K562 (cell line): Measurements from ENCODE around the gene USH2A. TPM values are rescaled to one million over a fixed set of nuclear protein-coding genes. Genes with fewer than 3 reads are reported as not detected.

Experiments used
- ATAC-seq: fragments of 200-7000 bp; cut with Tn5 transposase; 3 replicates; pipeline ENCODE4 v1.9.1; 2020; ENCODE audit warnings: moderate library complexity
- BruUV-seq: library from RNA; stranded (reverse); fragments of 400-500 nt; replicated peaks from 2 replicates; lab custom pipeline; 2021; lab: Mats Ljungman, UMichigan
- CTCF ChIA-PET: fragments of 300-600 bp; formaldehyde crosslinking; extraction: SDS; loops from one replicate; lab custom pipeline; 2021; ENCODE audit warnings: low intra/inter-chr PET ratio; lab: Yijun Ruan, JAX
- POLR2A ChIA-PET: fragments of 300-600, 350-650 bp; sonication (Branson Sonifier 250); formaldehyde crosslinking; extraction: SDS; loops from one replicate; lab custom pipeline; 2021; ENCODE audit warnings: antibody characterized with exemption, inconsistent platforms; lab: Yijun Ruan, JAX
- DNase-seq, 4 experiments: peaks; one replicate each; pipeline versions ENCODE4 v3.0.0 to v3.0.0-alpha.2; 2011 to 2018; ENCODE audit warnings: low spot score in 3 of 4, mixed read lengths in 3 of 4; ENCODE audit errors: extremely low read depth in 1 of 4
- FAIRE-seq: peaks from 2 replicates; lab custom pipeline; 2011; peaks lifted over from hg19 to GRCh38; lab: Jason Lieb, UNC
- H2AFZ ChIP-seq: 2 replicates; pipeline ENCODE4 v1.6.0; 2011; ENCODE audit warnings: low read depth, low read length, control low read depth, inconsistent platforms
- H3K27ac ChIP-seq: fragments of 200-600 bp; 3 replicates; pipeline ENCODE4 v1.8.0; 2011; ENCODE audit warnings: low read depth, mild to moderate bottlenecking, control low read depth, inconsistent platforms, low read length, moderate library complexity, mixed read lengths; ENCODE audit errors: extremely low read depth
- H3K27me3 ChIP-seq, 2 experiments: fragments of 300-600 bp in 1 of 2; 2 replicates in 1 of 2; 3 replicates in 1 of 2; pipeline versions ENCODE4 v1.6.0 to v1.8.0; 2011; ENCODE audit warnings: inconsistent platforms in 2 of 2, low read length in 2 of 2, mild to moderate bottlenecking in 1 of 2, mixed read lengths in 1 of 2, moderate library complexity in 1 of 2; ENCODE audit not compliant: control insufficient read depth in 2 of 2, insufficient read depth in 2 of 2
- H3K36me3 ChIP-seq: fragments of 300-600 bp; 3 replicates; pipeline ENCODE4 v1.8.0; 2011; ENCODE audit warnings: mild to moderate bottlenecking, low read length, inconsistent platforms; ENCODE audit not compliant: control insufficient read depth, insufficient read depth
- H3K4me1 ChIP-seq, 2 experiments: fragments of 200-600 bp in 1 of 2; replicated peaks in 1 of 2; 2 replicates in 1 of 2; 3 replicates in 1 of 2; pipeline versions ENCODE4 v1.5.1 to v1.8.0; 2011; ENCODE audit warnings: inconsistent platforms in 2 of 2, low read length in 2 of 2, mild to moderate bottlenecking in 1 of 2, mixed read lengths in 1 of 2, moderate library complexity in 1 of 2; ENCODE audit not compliant: control insufficient read depth in 2 of 2, insufficient read depth in 2 of 2
- H3K4me2 ChIP-seq: 2 replicates; pipeline ENCODE4 v1.6.1; 2011; ENCODE audit warnings: low read length, control low read depth, inconsistent platforms, mixed read lengths; ENCODE audit not compliant: insufficient read depth
- H3K4me3 ChIP-seq: fragments of 200-600 bp; sonication (generic), shearing (Covaris generic); 2 replicates; pipeline ENCODE4 v1.5.1; 2016; ENCODE audit warnings: control low read depth, inconsistent platforms
- H3K79me2 ChIP-seq: fragments of 200-600 bp; 3 replicates; pipeline ENCODE4 v1.8.0; 2011; ENCODE audit warnings: low read length, inconsistent platforms; ENCODE audit not compliant: control insufficient read depth, insufficient read depth
- H3K9ac ChIP-seq, 2 experiments: 2 replicates each; pipeline versions ENCODE4 v1.6.0 to v1.6.1; 2011; ENCODE audit warnings: low read depth in 2 of 2, low read length in 2 of 2, control low read depth in 1 of 2, inconsistent platforms in 1 of 2, mild to moderate bottlenecking in 1 of 2, mixed read lengths in 1 of 2; ENCODE audit not compliant: insufficient read depth in 1 of 2
- H3K9me1 ChIP-seq: one replicate; pipeline ENCODE4 v1.6.0; 2011; ENCODE audit warnings: inconsistent platforms, mild to moderate bottlenecking, low read length, moderate library complexity; ENCODE audit not compliant: control insufficient read depth, insufficient read depth
- H3K9me3 ChIP-seq: replicated peaks from 2 replicates; pipeline ENCODE4 v1.5.1; 2011; ENCODE audit warnings: low read depth, low read length, inconsistent platforms; ENCODE audit not compliant: control insufficient read depth, insufficient read depth
- H4K20me1 ChIP-seq: replicated peaks from 2 replicates; pipeline ENCODE4 v1.6.1; 2011; ENCODE audit warnings: low read length, inconsistent platforms, mixed read lengths; ENCODE audit not compliant: control insufficient read depth, insufficient read depth
- ADNP ChIP-seq: fragments of 200-800 bp; sonication (Bioruptor generic); IDR thresholded peaks from 2 replicates; pipeline ENCODE4 v1.6.1; 2016; ENCODE audit warnings: missing genetic modification characterization, missing compliant biosample characterization
- CAMTA2 ChIP-seq: fragments of 250-450 bp; sonication (Bioruptor Pico); conservative IDR thresholded peaks from 2 replicates; pipeline ENCODE4 v1.5.1; 2022
- KLF6 ChIP-seq: fragments of 250-450 bp; sonication (Bioruptor Pico); IDR thresholded peaks from 2 replicates; pipeline ENCODE4 v1.4.0; 2020; ENCODE audit warnings: mild to moderate bottlenecking, moderate library complexity, borderline replicate concordance
- YY1 ChIP-seq, 3 experiments: IDR thresholded peaks; 2 replicates each; pipeline ENCODE4 v1.6.1; 2011; ENCODE audit warnings: low read length in 2 of 3, mild to moderate bottlenecking in 2 of 3, moderate library complexity in 2 of 3, borderline replicate concordance in 1 of 3, control low read depth in 1 of 3, low read depth in 1 of 3; ENCODE audit not compliant: insufficient read depth in 3 of 3, insufficient replicate concordance in 2 of 3, control insufficient read depth in 1 of 3, insufficient read length in 1 of 3; ENCODE audit errors: extremely low read depth in 1 of 3
- in situ Hi-C: fragments of 300-500 bp; cut with MboI; formaldehyde crosslinking; loops from 4 replicates; pipeline ENCODE4 v1.15.0; 2018; ENCODE audit warnings: inconsistent platforms, mixed read lengths
- intact Hi-C: fragments of 100-400 bp; cut with micrococcal nuclease; formaldehyde crosslinking; loops from 2 replicates; pipeline ENCODE4 v1.14.2; 2022
- polyA plus RNA-seq, 8 experiments: library from polyadenylated mRNA; depleted of rRNA in 4 of 8; stranded (reverse) in 5 of 8; unstranded in 3 of 8; fragments of >200 nt; fragmentation: Nextera tagmentation in 2 of 8; fragmentation: Illumina TruSeq in 1 of 8; extraction: Ambion mirVana in 2 of 8; extraction: Trizol in 1 of 8; gene quantifications; 2 replicates each; pipeline versions ENCODE4 v1.2.1 to v1.2.3, GENCODE V29; 2011 to 2014; ENCODE audit warnings: inconsistent platforms in 1 of 8, missing spikeins in 1 of 8
- total RNA-seq, 7 experiments: library from RNA; depleted of rRNA in 6 of 7; stranded (reverse); fragments of >200 nt in 6 of 7; fragmentation: Illumina TruSeq in 2 of 7; extraction: Trizol in 2 of 7; gene quantifications; 2 replicates each; pipeline versions ENCODE4 v1.2.1 to v1.2.3, GENCODE V29; 2011 to 2021; ENCODE audit warnings: low replicate concordance in 1 of 7

Gene USH2A
- total and polyA plus RNA-seq, 9 of the 15 experiments (the other 6 are each of a cell fraction or from before 2014, with no cell fraction given), result under 0.01 TPM; not detected in 7

DNA sequence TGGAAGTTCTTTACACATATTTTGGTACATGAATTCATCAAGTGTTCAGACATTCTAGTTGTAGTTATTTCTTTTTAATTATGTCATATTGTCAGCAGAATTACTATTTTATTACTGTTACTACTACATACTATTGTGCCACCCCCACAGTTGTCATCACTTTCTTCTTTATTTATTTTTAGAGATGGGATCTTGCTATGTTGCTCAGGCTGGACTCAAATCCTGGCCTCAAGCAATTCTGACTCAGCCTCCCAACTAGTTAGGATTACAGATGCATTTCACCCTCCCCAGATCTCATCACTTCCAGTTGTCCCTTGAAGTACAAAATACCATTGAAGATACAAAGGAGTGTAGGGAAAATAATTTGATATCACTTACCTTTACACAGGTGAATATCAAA is 598.2 kb downstream of the USH2A start:
- H3K27ac ChIP-seq, result no peak overlapping the region
- TF ChIP-seq ADNP (tag), result no peak
- no peak for TF ChIP-seq KLF6 (CRISPR knock-in tag)
- no peak for TF ChIP-seq CAMTA2 (CRISPR knock-in tag)
- no peaks in the 10 kb centered on the region for H4K20me1 ChIP-seq
- POLR2A ChIA-PET, result no interaction called here
- no peaks in the 10 kb centered on the region for H3K4me1 ChIP-seq
- ATAC-seq, result no peak
- CTCF ChIA-PET, result no interaction called here
- no peak overlapping the region for H3K4me3 ChIP-seq
- H3K9ac ChIP-seq, result no peak overlapping the region
- intact Hi-C loops (no loop called here), in situ Hi-C loops (no loop called here)
- H3K9me3 ChIP-seq, result 0 out of 2 replicates have a peak, but pooled peaks cover 4% of the 10 kb centered on the region
- no peaks in the 10 kb centered on the region for H3K27me3 ChIP-seq
- no peaks in the 10 kb centered on the region for H3K36me3 ChIP-seq
- H3K9me1 ChIP-seq, result no peaks in the 10 kb centered on the region
- no peak for FAIRE-seq
- H2AFZ ChIP-seq, result no peak overlapping the region
- no peaks in the 10 kb centered on the region for H3K79me2 ChIP-seq
- no TSS peak for BruUV-seq
- no peak overlapping the region for H3K4me2 ChIP-seq
- DNase-seq, result no peak

DNA sequence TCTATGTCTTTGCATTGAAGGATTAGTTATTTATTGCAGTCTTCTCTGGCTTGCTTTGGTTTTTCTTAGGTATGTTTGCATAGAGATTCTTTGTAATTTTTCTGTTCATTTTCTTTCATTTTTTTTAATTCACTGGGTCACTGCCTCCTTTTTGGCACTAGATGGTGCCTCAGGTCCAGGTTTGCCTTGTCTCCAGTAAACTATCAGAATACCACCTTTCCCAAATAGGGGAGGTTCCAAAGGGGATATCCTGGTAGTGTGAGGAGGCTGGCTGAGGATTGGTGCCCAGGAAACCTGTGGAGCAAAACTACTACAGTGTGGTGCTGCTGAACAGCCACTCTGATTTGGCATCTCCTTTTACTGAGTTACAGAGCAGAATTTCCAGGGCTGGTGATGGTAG is 599.0 kb downstream of the USH2A start:
- no peak overlapping the region for H3K4me2 ChIP-seq
- ATAC-seq (no peak), FAIRE-seq (no peak), DNase-seq (no peak)
- intact Hi-C loops (no loop called here), in situ Hi-C loops (no loop called here)
- no peak overlapping the region for H2AFZ ChIP-seq
- H3K9me3 ChIP-seq, result 0 out of 2 replicates have a peak, but pooled peaks cover 4% of the 10 kb centered on the region
- no peaks in the 10 kb centered on the region for H3K9me1 ChIP-seq
- ChIA-PET POLR2A (no interaction called here), CTCF (no interaction called here)
- H3K27ac ChIP-seq, result no peak overlapping the region
- H4K20me1 ChIP-seq, result no peaks in the 10 kb centered on the region
- H3K36me3 ChIP-seq, result no peaks in the 10 kb centered on the region
- no peak overlapping the region for H3K9ac ChIP-seq
- TF ChIP-seq YY1 (IDR thresholded peaks at IDR 0.05; ENCODE audit: borderline replicate concordance in 1 of 3, control insufficient read depth in 1 of 3, extremely low read depth in 1 of 3, insufficient read depth in 3 of 3, insufficient read length in 1 of 3, insufficient replicate concordance in 2 of 3, low read depth in 1 of 3, low read length in 2 of 3), result no peak
- H3K79me2 ChIP-seq, result no peaks in the 10 kb centered on the region
- no peak overlapping the region for H3K4me3 ChIP-seq
- no TSS peak for BruUV-seq
- no peaks in the 10 kb centered on the region for H3K27me3 ChIP-seq
- H3K4me1 ChIP-seq, result no peaks in the 10 kb centered on the region
